Measurements from ENCODE around the gene PRPF40A.

DNA sequence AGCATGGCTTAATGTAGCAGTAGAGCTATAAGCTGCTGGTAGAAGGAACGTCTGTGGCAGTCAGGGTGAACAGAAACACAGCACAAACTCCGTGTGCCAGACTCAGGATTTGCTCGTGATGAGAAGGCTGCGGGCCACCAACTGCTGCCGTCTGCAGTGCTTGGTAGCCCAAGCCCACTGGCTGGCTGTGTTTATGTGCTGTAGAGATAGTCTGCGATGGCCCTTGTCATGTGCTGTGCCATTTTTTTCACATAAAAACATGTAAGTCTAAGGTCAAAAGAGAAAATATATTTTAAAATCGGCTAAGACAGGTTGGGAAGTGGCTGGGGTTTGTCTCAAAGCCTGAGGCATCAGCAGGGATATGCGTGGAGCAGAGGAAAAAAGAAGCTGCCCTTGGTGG lies 78.7 kb downstream of the PRPF40A start:
- TF ChIP-seq, protein P1, sequence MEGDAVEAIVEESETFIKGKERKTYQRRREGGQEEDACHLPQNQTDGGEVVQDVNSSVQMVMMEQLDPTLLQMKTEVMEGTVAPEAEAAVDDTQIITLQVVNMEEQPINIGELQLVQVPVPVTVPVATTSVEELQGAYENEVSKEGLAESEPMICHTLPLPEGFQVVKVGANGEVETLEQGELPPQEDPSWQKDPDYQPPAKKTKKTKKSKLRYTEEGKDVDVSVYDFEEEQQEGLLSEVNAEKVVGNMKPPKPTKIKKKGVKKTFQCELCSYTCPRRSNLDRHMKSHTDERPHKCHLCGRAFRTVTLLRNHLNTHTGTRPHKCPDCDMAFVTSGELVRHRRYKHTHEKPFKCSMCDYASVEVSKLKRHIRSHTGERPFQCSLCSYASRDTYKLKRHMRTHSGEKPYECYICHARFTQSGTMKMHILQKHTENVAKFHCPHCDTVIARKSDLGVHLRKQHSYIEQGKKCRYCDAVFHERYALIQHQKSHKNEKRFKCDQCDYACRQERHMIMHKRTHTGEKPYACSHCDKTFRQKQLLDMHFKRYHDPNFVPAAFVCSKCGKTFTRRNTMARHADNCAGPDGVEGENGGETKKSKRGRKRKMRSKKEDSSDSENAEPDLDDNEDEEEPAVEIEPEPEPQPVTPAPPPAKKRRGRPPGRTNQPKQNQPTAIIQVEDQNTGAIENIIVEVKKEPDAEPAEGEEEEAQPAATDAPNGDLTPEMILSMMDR (IDR thresholded peaks at IDR 0.05; ENCODE audit: low read depth, low read length): no peak
- TF ChIP-seq EZH2phosphoT487 (IDR thresholded peaks at IDR 0.05; ENCODE audit: low read depth): no peak

All from OCI-LY3 (cell line).